GM12874 (cell line): Measurements from ENCODE around the gene MYH11.
A peak's percentile ranks its signal among the peaks of the same experiment; 100 is the strongest.

ENCODE experiments used
- TF ChIP-seq, protein P1 (sequence below): IDR thresholded peaks from 2 replicates; pipeline ENCODE4 v1.5.1; 2011; ENCODE audit warnings: low read depth, mild to moderate bottlenecking, control low read depth, low read length, moderate library complexity; ENCODE audit not compliant: insufficient read depth

Gene MYH11

DNA sequence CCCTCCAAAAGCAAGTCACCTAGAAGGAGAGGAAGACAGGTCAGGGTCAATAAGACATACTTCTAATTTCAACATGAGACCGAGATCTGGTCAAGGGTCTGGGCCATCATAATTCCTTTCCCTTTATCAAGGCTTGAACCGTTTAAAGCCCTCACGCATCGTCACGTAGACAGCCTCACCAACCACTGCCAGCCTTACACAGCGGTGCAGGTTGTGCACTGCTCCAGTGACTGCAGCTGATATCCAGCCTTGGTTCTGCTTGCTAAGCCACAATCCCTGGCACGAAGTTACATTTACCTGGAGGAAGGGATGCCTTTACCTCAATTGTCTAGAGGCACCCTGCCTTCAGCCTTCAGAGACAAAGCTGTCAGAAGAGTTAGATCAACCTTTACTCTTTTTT is 85.1 kb downstream of the MYH11 start:
- TF ChIP-seq, protein P1, sequence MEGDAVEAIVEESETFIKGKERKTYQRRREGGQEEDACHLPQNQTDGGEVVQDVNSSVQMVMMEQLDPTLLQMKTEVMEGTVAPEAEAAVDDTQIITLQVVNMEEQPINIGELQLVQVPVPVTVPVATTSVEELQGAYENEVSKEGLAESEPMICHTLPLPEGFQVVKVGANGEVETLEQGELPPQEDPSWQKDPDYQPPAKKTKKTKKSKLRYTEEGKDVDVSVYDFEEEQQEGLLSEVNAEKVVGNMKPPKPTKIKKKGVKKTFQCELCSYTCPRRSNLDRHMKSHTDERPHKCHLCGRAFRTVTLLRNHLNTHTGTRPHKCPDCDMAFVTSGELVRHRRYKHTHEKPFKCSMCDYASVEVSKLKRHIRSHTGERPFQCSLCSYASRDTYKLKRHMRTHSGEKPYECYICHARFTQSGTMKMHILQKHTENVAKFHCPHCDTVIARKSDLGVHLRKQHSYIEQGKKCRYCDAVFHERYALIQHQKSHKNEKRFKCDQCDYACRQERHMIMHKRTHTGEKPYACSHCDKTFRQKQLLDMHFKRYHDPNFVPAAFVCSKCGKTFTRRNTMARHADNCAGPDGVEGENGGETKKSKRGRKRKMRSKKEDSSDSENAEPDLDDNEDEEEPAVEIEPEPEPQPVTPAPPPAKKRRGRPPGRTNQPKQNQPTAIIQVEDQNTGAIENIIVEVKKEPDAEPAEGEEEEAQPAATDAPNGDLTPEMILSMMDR, result no peak

DNA sequence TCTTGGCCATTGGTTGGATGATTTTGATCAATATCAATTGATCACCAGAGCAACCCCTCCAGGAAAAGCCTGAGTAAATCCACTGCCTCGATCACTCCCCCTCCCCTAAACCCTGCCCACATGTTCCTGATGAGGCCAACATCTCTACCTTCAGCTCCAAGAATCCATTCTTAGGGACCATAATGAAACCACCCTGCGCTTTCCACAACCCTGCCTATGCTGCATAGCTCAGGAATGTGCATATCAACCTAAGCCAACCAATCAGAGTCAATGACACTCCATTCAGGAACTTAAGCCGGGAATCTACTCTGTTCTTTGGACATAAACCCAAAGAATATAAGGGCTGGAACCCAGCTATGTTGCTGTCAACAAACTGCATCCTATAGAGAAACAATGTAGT is 86.3 kb downstream of the MYH11 start:
- TF ChIP-seq, protein P1, result no peak

DNA sequence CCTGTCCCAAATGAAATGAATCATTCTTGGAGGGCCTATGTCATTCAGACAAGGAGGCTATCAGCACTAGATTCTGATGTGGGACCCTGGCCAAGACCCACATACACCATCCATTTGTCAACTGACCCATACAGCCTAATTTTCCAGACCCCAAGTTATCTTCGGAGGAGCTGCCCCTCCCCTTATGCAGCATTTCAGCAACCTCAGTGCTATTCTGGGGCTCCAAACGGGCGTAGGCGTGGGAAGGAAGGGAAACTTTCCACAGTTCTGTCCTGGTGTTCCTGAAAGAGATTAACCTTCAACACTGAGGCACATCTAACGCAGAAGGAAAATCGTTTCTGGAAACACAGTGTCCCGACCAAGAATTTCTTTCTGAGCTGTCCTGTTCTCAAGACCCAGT is 86.7 kb downstream of the MYH11 start:
- TF ChIP-seq, protein P1, result no peak

DNA sequence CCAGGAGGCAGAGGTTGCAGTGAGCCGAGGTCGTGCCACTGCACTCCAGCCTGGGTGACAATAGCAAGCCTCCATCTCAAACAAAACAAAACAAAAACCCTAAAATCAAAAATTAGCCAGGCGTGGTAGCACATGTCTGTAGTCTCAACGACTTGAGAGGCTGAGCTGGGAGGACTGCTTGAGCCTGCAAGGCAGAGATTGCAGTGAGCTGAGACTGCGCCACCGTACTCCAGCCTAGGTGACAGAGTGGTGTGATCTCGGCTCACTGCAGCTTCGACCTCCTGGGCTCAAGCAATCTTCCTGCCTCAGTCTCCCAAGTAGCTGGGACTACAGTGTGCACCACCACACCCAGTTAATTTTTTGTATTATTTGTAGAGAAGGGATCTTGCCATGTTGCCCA is 87.6 kb downstream of the MYH11 start:
- TF ChIP-seq, protein P1, result no peak

DNA sequence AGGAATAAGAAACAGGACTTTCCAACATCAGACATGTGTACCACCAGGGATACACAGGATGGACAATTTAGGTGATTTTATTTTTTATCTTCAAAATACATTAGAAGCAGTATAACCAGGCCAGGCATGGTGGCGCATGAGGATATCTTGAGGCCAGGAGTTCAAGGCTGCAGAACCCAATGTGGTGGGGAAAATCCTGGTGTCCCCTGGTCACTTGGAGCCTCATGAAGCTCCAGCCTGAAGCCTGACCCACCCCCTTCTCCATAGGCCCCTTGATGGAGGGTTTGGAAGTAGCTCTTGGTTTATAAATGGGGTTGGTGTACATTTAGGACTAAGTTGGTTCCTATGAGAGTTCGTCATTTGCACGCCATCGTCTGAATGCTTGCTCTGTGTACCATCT is 88.6 kb downstream of the MYH11 start:
- TF ChIP-seq, protein P1, result no peak

DNA sequence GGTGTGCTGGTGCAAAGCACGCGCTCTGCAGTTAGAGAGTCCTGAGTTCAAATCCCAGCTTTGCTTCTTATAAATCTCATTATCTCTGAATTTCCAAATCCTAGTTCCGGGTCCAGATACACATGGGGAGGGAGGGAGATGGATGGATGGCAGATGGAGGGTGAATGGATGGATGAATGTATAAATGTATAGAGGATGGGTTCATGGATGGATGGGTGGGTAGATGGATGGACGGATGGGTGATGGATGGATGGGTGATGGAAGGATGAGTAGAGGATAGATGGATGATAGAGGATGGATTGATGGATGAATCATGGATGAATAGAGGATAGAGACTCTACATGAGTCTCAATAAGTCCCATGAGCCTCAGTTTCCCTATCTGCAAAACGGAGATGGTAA is 89.9 kb downstream of the MYH11 start:
- TF ChIP-seq, protein P1, result no peak

DNA sequence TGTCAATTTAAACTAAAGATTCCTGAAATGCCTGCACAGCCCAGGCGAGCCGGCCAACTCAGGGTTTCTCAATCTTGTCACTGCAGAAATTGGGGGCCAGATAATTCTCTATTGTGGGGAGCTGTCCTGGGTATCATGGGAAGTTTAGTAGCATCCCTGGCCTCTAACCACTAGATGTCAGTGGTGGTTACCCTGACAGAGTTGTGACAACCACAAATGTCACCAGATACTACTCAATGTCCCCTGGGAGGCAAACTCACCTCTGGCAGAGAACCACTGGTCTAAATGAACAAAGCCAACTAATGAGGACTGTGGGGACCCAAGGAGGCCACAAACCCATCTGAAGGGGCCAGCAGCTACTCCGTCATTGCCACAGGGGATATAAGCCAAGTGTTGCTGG is 90.9 kb downstream of the MYH11 start:
- TF ChIP-seq, protein P1, result peak; percentile 78

DNA sequence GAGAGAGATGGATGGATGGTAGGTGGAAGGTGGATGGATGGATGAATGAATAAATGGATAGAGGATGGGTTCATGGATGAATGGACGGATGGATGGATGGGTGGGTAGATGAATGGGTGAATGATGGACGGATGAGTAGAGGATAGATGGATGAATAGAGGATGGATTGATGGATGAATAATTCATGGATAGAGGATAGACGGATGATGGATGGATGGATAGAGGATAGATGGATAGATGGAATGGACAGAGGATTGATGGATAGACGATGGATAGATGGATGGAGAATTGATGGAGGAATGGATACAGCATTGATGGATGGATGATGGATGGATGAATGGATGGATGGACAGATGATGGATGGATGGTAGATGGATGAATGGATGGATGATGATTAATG is 91.7 kb downstream of the MYH11 start:
- TF ChIP-seq, protein P1, result no peak
